ENCODE measurements around the gene FIS1. TPM values are rescaled to one million over a fixed set of nuclear protein-coding genes. Genes with fewer than 3 reads are reported as not detected.

FIS1 gene
- total RNA-seq, 1 donor from 2014 or later, result 127 TPM

GRCh38 chr7:101198476-101198875 is 46.4 kb downstream of the FIS1 start:
- Mint-ChIP-seq H3K4me1 (peaks cover 2% of the 10 kb centered on the region), H3K4me3 (no peak overlapping the region), H3K36me3 (ENCODE audit: low read depth) (no peaks in the 10 kb centered on the region), H3K27me3 (peaks cover 26% of the 10 kb centered on the region), H3K27ac (no peak overlapping the region), H3K9me3 (no peaks in the 10 kb centered on the region)
- DNase-seq, result no peak
- intact Hi-C loops (cut with micrococcal nuclease), result no loop called here

- intact Hi-C loops (cut with micrococcal nuclease), result no loop called here
- peaks cover 23% of the 10 kb centered on the region for H3K27me3 Mint-ChIP-seq
- H3K4me1 Mint-ChIP-seq, result peaks cover 2% of the 10 kb centered on the region
- DNase-seq, result no peak
- H3K4me3 Mint-ChIP-seq, result no peak overlapping the region
- no peak overlapping the region for H3K27ac Mint-ChIP-seq
- H3K36me3 Mint-ChIP-seq (ENCODE audit: low read depth), result no peaks in the 10 kb centered on the region
- H3K9me3 Mint-ChIP-seq, result no peaks in the 10 kb centered on the region
Observed at GRCh38 chr7:101197991-101198390, 46.9 kb downstream of the FIS1 start.

DNA sequence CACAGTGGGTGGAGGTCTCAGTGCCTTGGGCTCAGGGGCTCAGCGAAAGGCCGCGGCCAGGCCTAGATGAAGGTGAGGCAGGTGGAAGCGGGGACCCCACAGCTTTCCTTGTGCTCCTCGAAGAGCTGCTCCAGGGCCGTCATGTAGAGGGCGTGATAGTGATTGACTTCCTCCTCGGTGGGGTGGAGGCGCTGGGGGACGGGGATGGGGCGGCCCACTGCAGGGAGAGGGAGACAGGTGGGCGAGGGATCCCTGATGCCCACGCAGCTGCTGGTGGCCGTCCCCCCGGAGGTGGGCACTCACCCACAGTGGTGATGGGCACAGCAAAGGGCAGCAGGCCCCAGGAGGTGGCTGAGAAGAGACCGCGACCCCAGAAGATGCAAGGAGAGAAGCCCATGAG is 49.0 kb downstream of the FIS1 start:
- Mint-ChIP-seq H3K27ac (no peak overlapping the region), H3K36me3 (ENCODE audit: low read depth) (no peaks in the 10 kb centered on the region), H3K4me1 (peaks cover 3% of the 10 kb centered on the region), H3K9me3 (no peaks in the 10 kb centered on the region), H3K27me3 (peaks cover 14% of the 10 kb centered on the region), H3K4me3 (no peak overlapping the region)
- DNase-seq, result no peak
- intact Hi-C loops (cut with micrococcal nuclease), result no loop called here

Other genes starting within 250 kb of the FIS1 start
- gene MUC17, start 225.0 kb downstream of the FIS1 start, total RNA-seq, result not detected in 2 replicates
- gene TRIM56, start 159.6 kb downstream of the FIS1 start, total RNA-seq, result 41.1 and 44.5 TPM in 2 replicates
- 0.33 and 0.45 TPM in 2 replicates for gene SERPINE1, start 118.0 kb downstream of the FIS1 start, total RNA-seq
- 44.2 and 49.2 TPM in 2 replicates for gene AP1S1, start 90.6 kb downstream of the FIS1 start, total RNA-seq
- gene VGF, start 79.5 kb downstream of the FIS1 start, total RNA-seq, result 0.23 and 0.28 TPM in 2 replicates
- gene NAT16, start 64.8 kb downstream of the FIS1 start, total RNA-seq, result not detected in 2 replicates
- not detected in 2 replicates for gene MOGAT3, start 44.0 kb downstream of the FIS1 start, total RNA-seq
- 85.2 and 93.6 TPM in 2 replicates for gene PLOD3, start 27.5 kb downstream of the FIS1 start, total RNA-seq
- gene ZNHIT1, start 26.9 kb downstream of the FIS1 start, total RNA-seq, result 53.8 and 54.2 TPM in 2 replicates
- 19.6 and 20.7 TPM in 2 replicates for gene CLDN15, start 7.3 kb downstream of the FIS1 start, total RNA-seq
- gene IFT22, start 76.7 kb upstream of the FIS1 start, total RNA-seq, result 5.9 and 6.6 TPM in 2 replicates
- not detected in 2 replicates for gene COL26A1, start 117.8 kb upstream of the FIS1 start, total RNA-seq